ENCODE measurements around the gene GPSM3.
"Not testable (repeated sequence)": the region's sequence is repeated elsewhere in the genome, so short reads cannot be mapped to it uniquely, and the experiment has no call there.

GPSM3 gene

DNA sequence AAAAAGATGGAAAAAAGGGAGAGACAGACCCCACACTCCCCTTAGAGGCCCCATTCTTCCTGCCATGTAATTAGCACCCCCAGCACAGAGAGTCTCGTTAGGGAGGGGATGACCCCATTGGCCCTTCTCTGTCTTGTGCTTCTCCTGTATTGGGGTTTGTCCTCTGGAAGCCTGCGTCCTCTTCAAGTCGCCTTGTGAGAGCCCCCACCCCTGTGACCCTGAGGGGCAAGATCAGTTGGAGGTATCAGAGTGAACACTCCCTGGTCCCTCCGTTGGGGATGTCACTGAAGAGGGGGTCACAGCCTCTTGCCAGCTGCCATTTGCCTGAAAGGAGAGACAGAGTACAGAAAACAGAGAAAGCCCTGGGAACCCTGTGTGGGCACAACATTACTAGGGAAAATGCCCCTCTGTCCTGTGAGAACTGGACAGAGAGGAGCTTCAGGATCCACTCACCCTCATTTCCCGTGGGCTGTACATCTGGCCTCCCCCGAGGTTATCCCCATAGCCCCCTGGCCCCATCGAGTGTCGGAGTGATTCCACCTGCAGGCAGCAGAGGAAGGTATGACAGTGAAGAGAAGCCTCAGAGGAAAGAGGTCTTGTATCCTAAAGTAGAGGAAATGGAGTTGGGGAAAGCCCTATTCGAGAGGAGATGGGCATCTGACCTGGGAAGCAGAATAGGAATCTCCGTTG is 6.1 kb downstream of the GPSM3 start:
- DNase-seq: not testable (repeated sequence)

DNA sequence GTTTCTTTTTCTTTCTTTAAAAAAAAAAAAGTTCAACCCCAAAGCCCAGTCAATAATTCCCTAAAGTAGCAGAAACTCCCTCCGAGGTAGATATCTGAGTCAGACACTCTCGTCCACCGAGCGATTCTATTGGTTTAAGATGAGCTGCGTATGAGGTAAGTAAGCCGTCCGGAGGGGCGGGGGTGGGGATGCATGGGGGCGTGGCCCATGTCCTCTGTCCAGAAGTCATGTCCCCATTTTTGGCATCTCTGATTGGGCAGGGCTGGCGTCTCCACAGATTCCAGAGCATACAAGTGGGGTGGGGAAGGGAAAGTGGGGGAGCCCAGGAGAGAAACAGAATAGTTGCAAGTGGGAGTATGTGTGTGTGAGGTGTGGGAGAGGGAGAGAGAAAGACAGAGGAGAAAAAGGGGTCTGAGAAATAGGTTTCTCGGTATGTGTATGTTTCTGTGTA is 6.7 kb downstream of the GPSM3 start:
- peak; percentile 45 for DNase-seq

- DNase-seq: no peak
These were observed 8.3 kb downstream of the GPSM3 start, which contains the start of gene AGER for GRCh38 chr6:32184084-32184640. Gene AGER, minus strand, starts transcription at chr6:32184253. Its CDS starts 31 bp downstream, at chr6:32184222.

GRCh38 chr6:32183483-32184083 is 8.9 kb downstream of the GPSM3 start:
- no peak for DNase-seq

GRCh38 chr6:32183030-32183429 is 9.4 kb downstream of the GPSM3 start:
- no peak for DNase-seq

GRCh38 chr6:32182555-32182981 is 9.9 kb downstream of the GPSM3 start:
- no peak for DNase-seq

DNA sequence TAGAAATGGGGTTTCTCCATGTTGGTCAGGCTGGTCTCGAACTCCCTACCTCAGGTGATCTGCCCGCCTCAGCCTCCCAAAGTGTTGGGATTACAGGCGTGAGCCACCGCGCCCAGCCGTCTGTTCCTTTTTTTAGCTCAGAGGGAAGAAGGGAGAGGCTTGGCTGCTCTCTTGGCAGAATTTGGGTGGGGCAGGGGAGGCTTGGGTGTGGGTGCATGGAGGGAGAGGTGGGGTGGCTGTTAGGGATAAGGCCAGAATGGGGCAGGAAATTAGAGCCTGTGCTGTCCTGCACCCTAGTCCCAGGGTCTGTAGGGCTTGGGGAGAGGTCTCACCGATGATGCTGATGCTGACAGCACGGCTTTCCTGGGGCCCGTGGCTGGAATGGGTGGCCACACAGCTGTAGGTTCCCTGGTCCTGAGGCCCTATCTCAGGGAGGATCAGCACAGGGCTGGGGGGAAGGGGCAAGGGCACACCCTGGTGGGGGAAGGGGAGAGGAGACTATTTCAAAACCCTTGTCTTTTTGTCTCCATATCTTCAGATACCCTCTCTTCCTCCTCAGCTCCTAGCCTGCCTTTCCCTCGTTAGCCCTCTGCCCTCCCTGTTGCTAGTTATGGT is 10.4 kb downstream of the GPSM3 start:
- DNase-seq: no peak

DNA sequence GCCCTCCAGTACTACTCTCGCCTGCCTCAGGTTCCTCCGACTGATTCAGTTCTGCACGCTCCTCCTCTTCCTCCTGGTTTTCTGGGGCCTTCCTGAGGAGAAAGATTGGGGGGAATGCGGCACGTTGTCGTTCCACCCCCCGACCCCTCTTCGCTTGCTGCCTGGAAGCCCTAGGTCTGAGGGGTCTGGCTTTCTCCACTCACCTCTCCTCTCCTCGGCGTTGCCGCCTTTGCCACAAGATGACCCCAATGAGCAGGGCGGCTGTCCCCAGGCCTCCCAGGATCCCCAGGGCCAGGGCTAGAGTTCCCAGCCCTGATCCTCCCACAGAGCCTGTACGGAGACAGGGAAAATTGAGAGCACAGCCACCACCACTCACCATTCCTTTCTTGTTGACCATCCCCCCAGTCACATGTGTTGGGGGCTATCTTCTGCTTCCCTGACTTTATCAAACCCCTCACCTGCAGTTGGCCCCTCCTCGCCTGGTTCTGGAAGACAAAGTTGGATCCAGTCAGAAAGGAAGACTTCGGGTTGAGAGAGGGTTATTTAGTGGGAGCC is 11.2 kb downstream of the GPSM3 start:
- DNase-seq: no peak

DNA sequence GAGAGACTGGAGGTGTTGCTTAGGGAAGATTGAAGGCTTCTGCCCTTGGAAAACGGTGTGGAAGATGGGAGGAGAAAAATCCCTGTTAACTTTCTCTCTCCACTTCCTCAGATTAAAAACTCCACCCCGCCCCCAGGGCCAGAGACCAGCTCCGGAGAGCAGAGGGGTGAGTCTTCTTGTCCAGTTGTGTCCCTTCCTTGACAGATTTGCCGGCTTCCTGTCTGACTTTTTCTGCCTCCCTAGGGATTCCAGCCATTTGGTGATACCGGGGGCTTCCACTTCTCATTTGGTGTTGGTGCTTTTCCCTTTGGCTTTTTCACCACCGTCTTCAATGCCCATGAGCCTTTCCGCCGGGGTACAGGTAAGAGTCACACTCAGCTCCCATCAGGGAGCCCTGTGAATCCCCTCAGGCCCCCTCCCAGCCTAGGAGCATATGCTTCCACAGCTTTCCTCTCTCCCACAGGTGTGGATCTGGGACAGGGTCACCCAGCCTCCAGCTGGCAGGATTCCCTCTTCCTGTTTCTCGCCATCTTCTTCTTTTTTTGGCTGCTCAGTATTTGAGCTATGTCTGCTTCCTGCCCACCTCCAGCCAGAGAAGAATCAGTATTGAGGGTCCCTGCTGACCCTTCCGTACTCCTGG is 12.6 kb downstream of the GPSM3 start:
- no peak for DNase-seq

GRCh38 chr6:32178547-32179440 is 13.6 kb downstream of the GPSM3 start:
- DNase-seq: no peak

DNA sequence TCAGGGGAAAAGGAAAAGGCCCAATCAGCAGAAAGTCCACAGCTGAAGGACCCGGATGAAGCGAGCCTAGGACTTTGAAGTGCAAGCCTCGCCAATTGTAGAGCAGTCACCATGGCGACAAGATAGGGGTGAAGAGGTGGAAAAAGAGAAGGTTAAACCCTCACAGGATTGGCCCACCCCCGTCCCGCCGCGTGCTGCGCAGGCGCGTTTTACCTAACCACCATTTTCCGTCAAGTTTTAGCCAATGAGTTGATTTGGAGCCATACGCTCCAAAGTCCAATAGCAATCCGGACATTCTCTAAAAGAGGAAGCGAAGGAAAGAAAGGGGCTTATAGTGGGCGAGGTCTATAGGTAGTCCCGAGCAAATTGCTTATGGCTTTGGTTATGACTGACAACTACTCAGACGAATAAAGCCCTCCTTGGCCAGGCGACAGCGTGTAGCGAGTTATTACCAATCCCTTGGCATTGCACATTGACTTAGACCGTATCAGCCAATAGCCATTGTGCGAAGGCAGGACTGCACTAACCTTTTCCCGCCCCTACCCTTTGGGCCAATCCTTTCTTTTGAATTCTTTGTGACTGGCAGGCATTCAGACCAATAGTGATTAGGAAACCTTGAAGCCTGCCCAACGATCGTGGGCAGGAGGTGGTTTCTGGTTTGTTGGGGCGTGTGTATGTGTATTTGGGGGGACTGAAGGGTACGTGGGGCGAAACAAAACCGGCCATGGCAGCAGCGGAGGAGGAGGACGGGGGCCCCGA is 14.5 kb downstream of the GPSM3 start, which contains the start of gene RNF5:
Gene RNF5, plus strand, starts transcription at position 618 of the 759 bp plus-strand sequence. Its CDS starts 107 bp downstream, at position 725.
- peak; percentile 96 for DNase-seq

DNA sequence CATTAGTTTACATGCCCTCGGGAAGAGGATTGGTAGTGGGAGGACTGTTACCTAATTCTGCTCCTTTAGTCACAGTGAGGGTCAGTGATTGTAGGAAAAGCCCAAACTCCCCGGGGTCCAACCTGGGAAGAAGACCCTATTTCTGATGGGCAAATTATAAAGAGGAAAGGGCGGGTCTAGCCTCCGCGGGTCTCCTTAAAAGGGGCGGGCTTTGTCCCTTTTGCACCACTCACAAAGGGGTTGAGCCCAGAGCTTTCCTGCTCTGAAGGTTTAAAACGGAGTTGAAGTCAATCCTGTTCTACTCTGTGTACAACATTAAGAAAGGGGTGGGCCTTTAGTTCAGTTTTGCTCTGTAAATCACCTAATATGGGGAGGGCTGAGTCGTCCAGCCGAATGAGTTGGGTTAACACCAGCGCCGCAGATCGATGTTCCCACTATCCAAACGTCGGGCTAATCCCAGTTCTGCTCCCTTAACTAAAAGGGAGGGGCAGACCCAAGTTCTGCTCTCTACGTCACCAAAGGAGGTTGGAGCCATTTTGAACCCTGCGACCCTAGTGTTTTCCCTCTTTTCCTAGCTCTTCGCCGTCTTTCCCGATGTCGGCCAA is 15.2 kb downstream of the GPSM3 start:
- no peak for DNase-seq

- no peak for DNase-seq
These were observed 15.8 kb downstream of the GPSM3 start for GRCh38 chr6:32176476-32177182.

GRCh38 chr6:32175711-32176475 is 16.6 kb downstream of the GPSM3 start, which contains the start of gene AGPAT1:
Gene AGPAT1, minus strand, starts transcription at chr6:32176084. Its CDS starts 4,588 bp downstream, at chr6:32171496.
- DNase-seq: peak; percentile 95

- no peak for DNase-seq
These were observed 17.1 kb downstream of the GPSM3 start for GRCh38 chr6:32175322-32175710.

- no peak for DNase-seq
These were observed 18.0 kb downstream of the GPSM3 start for GRCh38 chr6:32174416-32174815.

DNA sequence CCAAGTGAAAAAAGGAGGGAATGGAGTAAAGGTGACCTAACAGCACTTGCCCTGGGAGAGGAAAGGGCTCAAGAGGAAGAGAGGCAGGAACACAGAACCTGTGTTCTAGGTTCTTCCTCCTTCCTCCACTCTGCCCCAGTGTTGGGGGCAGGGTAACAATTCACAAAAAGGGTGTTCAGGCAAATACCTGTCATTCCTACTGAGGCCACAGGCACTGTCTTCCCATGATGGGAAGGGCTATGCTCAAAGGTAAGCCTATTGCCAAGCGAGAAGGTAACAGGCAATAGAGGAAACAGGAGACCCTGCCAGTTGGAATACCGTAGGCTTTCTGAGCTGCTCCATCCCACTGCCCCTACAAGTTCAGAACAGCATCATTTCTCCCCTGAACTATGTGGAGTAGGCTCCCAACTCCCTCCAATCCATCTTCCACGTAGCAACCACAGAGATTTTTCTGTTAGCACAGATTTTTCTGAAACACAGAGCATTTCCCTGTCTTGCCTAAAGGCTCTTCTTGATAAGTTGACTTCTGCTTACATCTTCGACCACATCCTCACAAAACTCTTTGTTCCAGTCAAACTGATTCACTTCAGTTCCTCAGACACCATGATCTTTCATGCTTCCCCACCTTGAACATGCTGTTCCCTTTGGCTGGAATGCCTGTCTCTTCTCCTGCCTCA is 19.3 kb downstream of the GPSM3 start:
- DNase-seq: no peak

DNA sequence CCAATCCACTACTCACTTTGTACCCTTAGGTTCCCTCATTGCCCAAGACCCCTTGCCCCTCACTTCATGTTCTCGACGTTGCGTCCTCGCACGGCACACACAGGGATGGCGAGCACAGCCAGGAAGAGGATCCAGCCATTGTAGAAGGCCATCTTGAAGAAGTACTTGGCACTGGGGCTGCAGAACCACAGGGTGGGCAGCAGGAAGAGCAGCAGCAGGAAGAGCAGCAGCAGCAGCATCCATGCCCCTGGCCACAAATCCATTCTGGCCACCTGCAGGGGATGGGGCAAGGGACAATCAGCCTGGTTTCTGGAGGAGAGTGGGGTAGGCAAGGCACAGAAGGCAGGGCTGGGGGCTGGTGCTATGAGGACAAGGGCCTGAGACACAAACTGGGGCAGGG is 21.2 kb downstream of the GPSM3 start:
- DNase-seq: no peak
